H1 (cell line): ENCODE results near the gene ELMO1. TPM values are rescaled to one million over a fixed set of nuclear protein-coding genes. Genes with fewer than 3 reads are reported as not detected.

Source experiments
- CTCF ChIA-PET: fragments of 300-600 bp; sonication (Branson Sonifier 250); formaldehyde crosslinking; loops from one replicate; lab custom pipeline; 2021; ENCODE audit not compliant: partially characterized antibody; lab: Charles Lee
- POLR2A ChIA-PET: fragments of 300-600 bp; sonication (Branson Sonifier 250); formaldehyde crosslinking; loops from one replicate; lab custom pipeline; 2021; ENCODE audit warnings: inconsistent platforms; ENCODE audit not compliant: partially characterized antibody; lab: Charles Lee
- DNase-seq, 2 experiments: peaks; one replicate each; pipeline versions ENCODE4 v3.0.0 to v3.0.0-alpha.2; 2010 to 2022; ENCODE audit warnings: low spot score in 2 of 2, low read depth in 1 of 2, mixed read lengths in 1 of 2
- FAIRE-seq: peaks from 2 replicates; lab custom pipeline; 2011; peaks lifted over from hg19 to GRCh38; lab: Jason Lieb, UNC
- H2AFZ ChIP-seq: 2 replicates; pipeline ENCODE4 v1.8.1; 2012; ENCODE audit warnings: low read length, inconsistent platforms
- H2AK5ac ChIP-seq: 2 replicates; pipeline ENCODE4 v1.6.1; 2013; ENCODE audit warnings: low read depth, low read length
- H2BK120ac ChIP-seq: replicated peaks from 2 replicates; pipeline ENCODE3; 2013; ENCODE audit warnings: low read depth, low read length, inconsistent platforms
- H2BK12ac ChIP-seq: 2 replicates; pipeline ENCODE4 v1.6.1; 2013; ENCODE audit warnings: low read depth, low read length
- H2BK15ac ChIP-seq: 2 replicates; pipeline ENCODE4 v1.6.1; 2013; ENCODE audit warnings: low read length
- H2BK20ac ChIP-seq: 2 replicates; pipeline ENCODE4 v1.6.1; 2013; ENCODE audit warnings: low read length
- H2BK5ac ChIP-seq: 2 replicates; pipeline ENCODE4 v1.6.1; 2013; ENCODE audit warnings: low read depth, low read length
- H3K14ac ChIP-seq: 2 replicates; pipeline ENCODE4 v1.6.1; 2013; ENCODE audit warnings: inconsistent platforms; ENCODE audit not compliant: insufficient read length
- H3K18ac ChIP-seq: 2 replicates; pipeline ENCODE4 v1.6.1; 2013; ENCODE audit warnings: low read length; ENCODE audit errors: extremely low read depth
- H3K23ac ChIP-seq: 2 replicates; pipeline ENCODE4 v1.6.1; 2013; ENCODE audit warnings: inconsistent platforms; ENCODE audit not compliant: insufficient read length
- H3K23me2 ChIP-seq: 2 replicates; pipeline ENCODE4 v1.6.1; 2013; ENCODE audit warnings: low read depth, low read length
- H3K27ac ChIP-seq: 2 replicates; pipeline ENCODE4 v1.6.1; 2011; ENCODE audit warnings: low read depth, low read length, inconsistent platforms
- H3K27me3 ChIP-seq, 4 experiments: replicated peaks in 1 of 4; 1 replicate in 1 of 4; 2 replicates in 3 of 4; pipeline versions ENCODE4 v1.6.1 to v1.8.1; 2011 to 2013; ENCODE audit warnings: low read length in 3 of 4, mild to moderate bottlenecking in 3 of 4, inconsistent platforms in 2 of 4, mixed read lengths in 2 of 4, moderate library complexity in 1 of 4; ENCODE audit not compliant: control insufficient read depth in 3 of 4, insufficient read depth in 3 of 4; ENCODE audit errors: extremely low read depth in 1 of 4
- H3K36me3 ChIP-seq, 4 experiments: 2 replicates each; pipeline versions ENCODE4 v1.6.1 to v1.8.1; 2011 to 2013; ENCODE audit warnings: mild to moderate bottlenecking in 4 of 4, low read length in 3 of 4, moderate library complexity in 2 of 4, control low read depth in 1 of 4, inconsistent platforms in 1 of 4; ENCODE audit not compliant: insufficient read depth in 4 of 4, control insufficient read depth in 2 of 4
- H3K4ac ChIP-seq: replicated peaks from 2 replicates; pipeline ENCODE3; 2013; ENCODE audit warnings: low read length, low read depth, mixed read lengths, inconsistent platforms; ENCODE audit not compliant: insufficient read length
- H3K4me1 ChIP-seq, 4 experiments: replicated peaks in 1 of 4; 1 replicate in 1 of 4; 2 replicates in 3 of 4; pipeline versions ENCODE4 v1.6.1 to v1.8.1; 2011 to 2013; ENCODE audit warnings: low read length in 3 of 4, inconsistent platforms in 2 of 4, mixed read lengths in 1 of 4; ENCODE audit not compliant: insufficient read depth in 4 of 4, control insufficient read depth in 3 of 4
- H3K4me2 ChIP-seq, 2 experiments: 2 replicates each; pipeline versions ENCODE4 v1.6.1 to v1.8.1; 2011 to 2013; ENCODE audit warnings: low read depth in 2 of 2, low read length in 2 of 2, control low read depth in 1 of 2, inconsistent platforms in 1 of 2, mild to moderate bottlenecking in 1 of 2; ENCODE audit not compliant: insufficient read depth in 1 of 2
- H3K4me3 ChIP-seq, 4 experiments: fragments of 200-600, 300-600 bp in 1 of 4; sonication (generic), shearing (Covaris generic), sonication (Bioruptor Twin) in 1 of 4; 2 replicates each; pipeline versions ENCODE4 v1.5.1 to v1.8.1; 2011 to 2016; ENCODE audit warnings: low read length in 4 of 4, low read depth in 3 of 4, control low read depth in 2 of 4, inconsistent platforms in 2 of 4, mild to moderate bottlenecking in 2 of 4, mixed read lengths in 1 of 4, moderate library complexity in 1 of 4; ENCODE audit not compliant: insufficient read depth in 2 of 4; ENCODE audit errors: extremely low read depth in 1 of 4
- H3K56ac ChIP-seq: replicated peaks from 2 replicates; pipeline ENCODE3; 2013; ENCODE audit warnings: low read depth, mild to moderate bottlenecking, mixed read lengths, low read length, inconsistent platforms; ENCODE audit not compliant: insufficient read length
- H3K79me1 ChIP-seq: 2 replicates; pipeline ENCODE4 v1.6.1; 2013; ENCODE audit warnings: low read depth, low read length, control low read depth
- H3K79me2 ChIP-seq, 2 experiments: 2 replicates each; pipeline versions ENCODE4 v1.6.1 to v1.8.1; 2012 to 2013; ENCODE audit warnings: low read length in 2 of 2, mild to moderate bottlenecking in 2 of 2, inconsistent platforms in 1 of 2; ENCODE audit not compliant: insufficient read depth in 2 of 2, control insufficient read depth in 1 of 2
- H3K9ac ChIP-seq, 4 experiments: replicated peaks in 1 of 4; 1 replicate in 1 of 4; 2 replicates in 3 of 4; pipeline versions ENCODE4 v1.6.1 to v1.8.1; 2011 to 2013; ENCODE audit warnings: low read depth in 3 of 4, low read length in 3 of 4, control low read depth in 2 of 4, mild to moderate bottlenecking in 2 of 4, moderate library complexity in 2 of 4, inconsistent platforms in 1 of 4; ENCODE audit errors: extremely low read depth in 1 of 4
- H3K9me3 ChIP-seq, 2 experiments: 2 replicates each; pipeline versions ENCODE4 v1.6.1 to v1.8.1; 2012 to 2013; ENCODE audit warnings: mild to moderate bottlenecking in 2 of 2, moderate library complexity in 2 of 2, control low read depth in 1 of 2, inconsistent platforms in 1 of 2, low read depth in 1 of 2, low read length in 1 of 2, mixed read lengths in 1 of 2; ENCODE audit not compliant: insufficient read depth in 2 of 2
- H4K20me1 ChIP-seq, 2 experiments: replicated peaks in 1 of 2; 2 replicates each; pipeline versions ENCODE3 to v1.8.1; 2011 to 2013; ENCODE audit warnings: inconsistent platforms in 2 of 2, low read length in 2 of 2, mild to moderate bottlenecking in 1 of 2; ENCODE audit not compliant: insufficient read depth in 2 of 2, control insufficient read depth in 1 of 2
- H4K5ac ChIP-seq: 2 replicates; pipeline ENCODE4 v1.6.1; 2013; ENCODE audit warnings: low read length, low read depth, mixed read lengths, inconsistent platforms; ENCODE audit not compliant: insufficient read length
- H4K8ac ChIP-seq: 2 replicates; pipeline ENCODE4 v1.8.0; 2013; ENCODE audit warnings: mild to moderate bottlenecking, moderate library complexity, low read length, inconsistent platforms; ENCODE audit not compliant: insufficient read depth; ENCODE audit errors: extremely low read depth
- H4K91ac ChIP-seq: replicated peaks from 2 replicates; pipeline ENCODE3; 2013; ENCODE audit warnings: low read length, mixed read lengths, inconsistent platforms; ENCODE audit not compliant: insufficient read length
- ATF2 ChIP-seq: IDR thresholded peaks from 2 replicates; pipeline ENCODE4 v1.6.1; 2012; ENCODE audit warnings: low read length, inconsistent platforms
- BACH1 ChIP-seq: IDR thresholded peaks from 2 replicates; pipeline ENCODE4 v1.6.1; 2012; ENCODE audit warnings: low read length, improper control_type of control experiment
- CEBPB ChIP-seq: IDR thresholded peaks from 2 replicates; pipeline ENCODE4 v1.6.1; 2012; ENCODE audit warnings: low read depth, low read length
- WGBS, 2 experiments: shearing (Covaris generic) in 1 of 2; methylation state at CpG; one replicate each; pipeline versions ENCODE4 v1.1.6 to v1.1.7; 2013 to 2015; ENCODE audit warnings: low lambda C conversion rate in 2 of 2, mixed read lengths in 2 of 2, inconsistent platforms in 1 of 2, low coverage in 1 of 2, missing lambda C conversion rate in 1 of 2; ENCODE audit not compliant: insufficient replicate concordance in 2 of 2, insufficient coverage in 1 of 2, insufficient read length in 1 of 2; ENCODE audit errors: extremely low coverage in 1 of 2, missing lambda C conversion rate in 1 of 2; 5-methylcytosine and 5-hydroxymethylcytosine counted together
- polyA plus RNA-seq, 7 experiments: library from polyadenylated mRNA; depleted of rRNA in 3 of 7; stranded (reverse) in 5 of 7; unstranded in 2 of 7; fragments of >200 nt in 5 of 7; fragments of 200-250 nt in 2 of 7; gene quantifications; 1 replicate in 5 of 7; 2 replicates in 1 of 7; 4 replicates in 1 of 7; pipeline versions ENCODE4 v1.2.1 to v1.2.3, GENCODE V29; 2011 to 2013; ENCODE audit warnings: missing spikeins in 2 of 7, mixed read lengths in 2 of 7
- total RNA-seq: library from RNA; stranded (reverse); fragmentation: NEBNext Ultra II Directional; extraction: Animal tissue kit (Norgen Biotek cat#: 25700); gene quantifications from 2 replicates; pipeline ENCODE4 v1.2.1, GENCODE V29; 2021

ELMO1 gene
- total and polyA plus RNA-seq, 2 of the 8 experiments (the other 6 are each of a cell fraction or from before 2014, with no cell fraction given) = 18.4 to 21.0 TPM

DNA sequence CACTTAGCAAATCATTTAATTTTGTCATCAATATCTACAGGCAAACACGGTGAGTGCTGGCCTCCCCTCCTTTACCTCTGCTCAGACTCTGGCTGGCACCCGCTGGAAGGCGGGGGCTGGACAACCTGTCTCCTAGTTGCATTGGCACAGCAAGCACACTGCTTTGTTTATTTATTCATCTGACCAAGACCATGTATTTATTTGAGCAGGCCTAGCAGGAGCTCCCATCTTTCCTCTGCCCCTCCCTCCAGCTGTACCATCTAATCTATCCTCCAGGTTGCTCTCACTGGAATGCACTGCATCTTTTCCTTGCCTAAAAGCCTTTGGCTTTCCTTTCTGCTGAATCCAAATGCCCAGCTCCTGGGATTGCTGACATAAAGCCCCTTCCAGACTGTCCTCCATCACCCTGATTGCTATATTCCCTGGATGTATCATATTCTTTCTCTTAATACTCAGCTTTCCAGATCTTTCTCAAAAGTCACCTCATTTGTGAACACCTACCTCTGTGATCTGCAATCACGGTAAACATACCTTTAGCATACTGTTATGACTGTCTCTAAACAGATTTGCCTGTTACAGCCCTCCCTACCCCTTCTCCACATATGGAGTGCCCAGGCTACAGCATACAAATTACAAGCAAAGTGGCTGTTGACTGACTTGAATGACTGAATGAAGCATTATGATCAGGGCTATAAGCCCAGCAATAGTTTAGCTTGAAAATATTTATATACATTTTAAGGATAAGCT, 9.6 kb downstream of the ELMO1 start:
- Histone ChIP-seq H3K23ac (no peak overlapping the region), H3K27me3 (no peaks in the 10 kb centered on the region), H3K4ac (no peak overlapping the region), H4K91ac (no peak overlapping the region), H3K56ac (no peak overlapping the region), H3K79me1 (no peaks in the 10 kb centered on the region), H2AFZ (no peak overlapping the region), H3K14ac (no peak overlapping the region), H2BK5ac (no peak overlapping the region), H3K4me3 (no peak overlapping the region), H3K27ac (no peak overlapping the region), H4K8ac (no peak overlapping the region; the same call in 1 of the 2 replicates), H3K9ac (no peak overlapping the region; a peak in 1 of 7 replicates), H3K79me2 (peaks cover 0 to 43% of the 10 kb centered on the region in 2 experiments; a peak in 2 of 4 replicates), H2BK15ac (no peak overlapping the region), H2BK20ac (no peak overlapping the region), H3K36me3 (no peaks in the 10 kb centered on the region), H2BK12ac (no peak overlapping the region), H3K9me3 (no peaks in the 10 kb centered on the region), H3K4me2 (no peak overlapping the region), H2AK5ac (no peak overlapping the region), H2BK120ac (no peak overlapping the region), H4K20me1 (no peaks in the 10 kb centered on the region), H3K23me2 (no peaks in the 10 kb centered on the region), H4K5ac (no peak overlapping the region), H3K4me1 (peaks cover 0 to 12% (median 3%) of the 10 kb centered on the region in 4 experiments; a peak in 5 of 7 replicates), H3K18ac (no peak overlapping the region)
- CTCF ChIA-PET = interaction anchor here (0.6 to 2.2 kb wide), 7 partner anchors 10 to 204 kb away, joined by 3 to 10 read pairs (median 3); partner anchors contain the start of gene ELMO1
- DNase-seq (no peak), FAIRE-seq (no peak)
- POLR2A ChIA-PET = interaction anchor here (1.0 kb wide), 1 partner anchor 9 kb away, joined by 4 read pairs; no protein-coding TSS in a partner anchor
- 98% methylated on average over 4 of the region's 4 CpGs; no CpG with 5 or more reads in 1 of the 2 experiments for WGBS, 2 experiments
- TF ChIP-seq ATF2 = no peak
- no peak for TF ChIP-seq CEBPB
- TF ChIP-seq BACH1 = no peak
